WTC11 (cell line): ENCODE measurements around the gene OSBPL5. TPM values are rescaled to one million over a fixed set of nuclear protein-coding genes. Genes with fewer than 3 reads are reported as not detected.

Source experiments
- ATAC-seq: fragments of 200-7000 bp; cut with Tn5 transposase; 2 replicates; pipeline ENCODE4 v1.10.0; 2021; ENCODE audit warnings: mild to moderate bottlenecking, moderate library complexity
- CTCF ChIA-PET: fragments of 300-600 bp; sonication (Branson Sonifier 250); formaldehyde crosslinking; loops from one replicate; lab custom pipeline; 2021; ENCODE audit warnings: antibody characterized with exemption; lab: Charles Lee
- POLR2A ChIA-PET: fragments of 350-600 bp; sonication (Branson Sonifier 250); formaldehyde crosslinking; loops from one replicate; lab custom pipeline; 2021; ENCODE audit warnings: antibody characterized with exemption; lab: Charles Lee
- DNase-seq: peaks from one replicate; pipeline ENCODE4 v3.0.0; 2021; ENCODE audit warnings: low spot score
- H3K27ac Mint-ChIP-seq: 2 replicates; pipeline ENCODE4 v1.8.0; 2021; ENCODE audit warnings: mixed read lengths
- H3K27me3 Mint-ChIP-seq: 2 replicates; pipeline ENCODE4 v1.8.0; 2021; ENCODE audit warnings: low read depth, mild to moderate bottlenecking, moderate library complexity, mixed read lengths
- H3K36me3 Mint-ChIP-seq: 2 replicates; pipeline ENCODE4 v1.8.0; 2021; ENCODE audit warnings: mixed read lengths
- H3K4me1 Mint-ChIP-seq: 2 replicates; pipeline ENCODE4 v1.8.0; 2022; ENCODE audit warnings: mixed read lengths
- H3K4me3 Mint-ChIP-seq: 2 replicates; pipeline ENCODE4 v1.8.0; 2021; ENCODE audit warnings: mild to moderate bottlenecking, moderate library complexity, mixed read lengths
- H3K9me3 Mint-ChIP-seq: 2 replicates; pipeline ENCODE4 v1.8.0; 2021; ENCODE audit warnings: mixed read lengths
- ETV6 ChIP-seq: sonication (generic); formaldehyde crosslinking; IDR thresholded peaks from 2 replicates; pipeline ENCODE4 v1.8.1; 2022; ENCODE audit warnings: mild to moderate bottlenecking, missing genetic modification reagents
- GABPB1 ChIP-seq: sonication (generic); formaldehyde crosslinking; IDR thresholded peaks from 2 replicates; pipeline ENCODE4 v1.8.1; 2023; ENCODE audit warnings: mild to moderate bottlenecking, missing genetic modification reagents
- GRHL2 ChIP-seq: fragments of 250-450 bp; sonication (Bioruptor Pico); IDR thresholded peaks from 2 replicates; pipeline ENCODE4 v1.8.0; 2022; ENCODE audit warnings: mild to moderate bottlenecking, moderate library complexity; ENCODE audit not compliant: insufficient replicate concordance, severe bottlenecking
- NR1H2 ChIP-seq: sonication (generic); formaldehyde crosslinking; IDR thresholded peaks from 2 replicates; pipeline ENCODE4 v1.9.0; 2021; ENCODE audit warnings: mild to moderate bottlenecking, moderate library complexity, missing genetic modification reagents
- total RNA-seq: library from RNA; stranded (reverse); gene quantifications from 3 replicates; pipeline ENCODE4 v1.2.3, GENCODE V29; 2021
- TF ChIP-seq, protein P1 (sequence below): sonication (generic); formaldehyde crosslinking; IDR thresholded peaks from 2 replicates; pipeline ENCODE4 v1.8.0; 2022; ENCODE audit warnings: mild to moderate bottlenecking, missing genetic modification reagents
- TF ChIP-seq, protein P2 (sequence below): sonication (generic); formaldehyde crosslinking; IDR thresholded peaks from 2 replicates; pipeline ENCODE4 v1.8.0; 2022; ENCODE audit warnings: mild to moderate bottlenecking, missing genetic modification reagents
- TF ChIP-seq, protein P3 (sequence below): fragments of 250-450 bp; sonication (Bioruptor Pico); IDR thresholded peaks from 2 replicates; pipeline ENCODE4 v2.1.2; 2022; ENCODE audit warnings: mild to moderate bottlenecking, moderate library complexity
- TF ChIP-seq, protein P4 (sequence below): sonication (generic); formaldehyde crosslinking; IDR thresholded peaks from 2 replicates; pipeline ENCODE4 v1.8.0; 2022; ENCODE audit warnings: mild to moderate bottlenecking, missing genetic modification reagents
- TF ChIP-seq, protein P5 (sequence below): sonication (generic); formaldehyde crosslinking; IDR thresholded peaks from 2 replicates; pipeline ENCODE4 v1.8.1; 2022; ENCODE audit warnings: mild to moderate bottlenecking, moderate library complexity, missing genetic modification reagents

OSBPL5 gene
- total RNA-seq, 1 experiment from 2014 or later = 17.7 TPM

- TF ChIP-seq, protein P1, sequence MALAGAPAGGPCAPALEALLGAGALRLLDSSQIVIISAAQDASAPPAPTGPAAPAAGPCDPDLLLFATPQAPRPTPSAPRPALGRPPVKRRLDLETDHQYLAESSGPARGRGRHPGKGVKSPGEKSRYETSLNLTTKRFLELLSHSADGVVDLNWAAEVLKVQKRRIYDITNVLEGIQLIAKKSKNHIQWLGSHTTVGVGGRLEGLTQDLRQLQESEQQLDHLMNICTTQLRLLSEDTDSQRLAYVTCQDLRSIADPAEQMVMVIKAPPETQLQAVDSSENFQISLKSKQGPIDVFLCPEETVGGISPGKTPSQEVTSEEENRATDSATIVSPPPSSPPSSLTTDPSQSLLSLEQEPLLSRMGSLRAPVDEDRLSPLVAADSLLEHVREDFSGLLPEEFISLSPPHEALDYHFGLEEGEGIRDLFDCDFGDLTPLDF (CRISPR knock-in tag) = no peak
Measured at GRCh38 chr11:3214420-3214699, 49.2 kb upstream of the OSBPL5 start (continued).

- CTCF ChIA-PET = interaction anchor here (0.6 to 1.3 kb wide), 3 partner anchors 10 to 103 kb away, joined by 3 to 4 read pairs (median 3); no protein-coding TSS in a partner anchor
- H3K27ac Mint-ChIP-seq = no peak overlapping the region
- no peaks in the 10 kb centered on the region; the same call in 1 of the 2 replicates for H3K36me3 Mint-ChIP-seq
- ATAC-seq = no peak
- H3K4me1 Mint-ChIP-seq = peaks cover 33% of the 10 kb centered on the region
- POLR2A ChIA-PET = no interaction called here
- peak overlapping the region; percentile 9; the same call in 1 of the 2 replicates for H3K4me3 Mint-ChIP-seq
- peaks cover 10% of the 10 kb centered on the region for H3K9me3 Mint-ChIP-seq
- TF ChIP-seq, protein P2, sequence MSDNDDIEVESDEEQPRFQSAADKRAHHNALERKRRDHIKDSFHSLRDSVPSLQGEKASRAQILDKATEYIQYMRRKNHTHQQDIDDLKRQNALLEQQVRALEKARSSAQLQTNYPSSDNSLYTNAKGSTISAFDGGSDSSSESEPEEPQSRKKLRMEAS (CRISPR knock-in tag) = no peak
- TF ChIP-seq GABPB1 (CRISPR knock-in tag) = no peak
- TF ChIP-seq, protein P3, sequence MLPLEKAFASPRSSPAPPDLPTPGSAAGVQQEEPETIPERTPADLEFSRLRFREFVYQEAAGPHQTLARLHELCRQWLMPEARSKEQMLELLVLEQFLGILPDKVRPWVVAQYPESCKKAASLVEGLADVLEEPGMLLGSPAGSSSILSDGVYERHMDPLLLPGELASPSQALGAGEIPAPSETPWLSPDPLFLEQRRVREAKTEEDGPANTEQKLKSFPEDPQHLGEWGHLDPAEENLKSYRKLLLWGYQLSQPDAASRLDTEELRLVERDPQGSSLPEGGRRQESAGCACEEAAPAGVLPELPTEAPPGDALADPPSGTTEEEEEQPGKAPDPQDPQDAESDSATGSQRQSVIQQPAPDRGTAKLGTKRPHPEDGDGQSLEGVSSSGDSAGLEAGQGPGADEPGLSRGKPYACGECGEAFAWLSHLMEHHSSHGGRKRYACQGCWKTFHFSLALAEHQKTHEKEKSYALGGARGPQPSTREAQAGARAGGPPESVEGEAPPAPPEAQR (CRISPR knock-in tag) = no peak
- TF ChIP-seq, protein P4, sequence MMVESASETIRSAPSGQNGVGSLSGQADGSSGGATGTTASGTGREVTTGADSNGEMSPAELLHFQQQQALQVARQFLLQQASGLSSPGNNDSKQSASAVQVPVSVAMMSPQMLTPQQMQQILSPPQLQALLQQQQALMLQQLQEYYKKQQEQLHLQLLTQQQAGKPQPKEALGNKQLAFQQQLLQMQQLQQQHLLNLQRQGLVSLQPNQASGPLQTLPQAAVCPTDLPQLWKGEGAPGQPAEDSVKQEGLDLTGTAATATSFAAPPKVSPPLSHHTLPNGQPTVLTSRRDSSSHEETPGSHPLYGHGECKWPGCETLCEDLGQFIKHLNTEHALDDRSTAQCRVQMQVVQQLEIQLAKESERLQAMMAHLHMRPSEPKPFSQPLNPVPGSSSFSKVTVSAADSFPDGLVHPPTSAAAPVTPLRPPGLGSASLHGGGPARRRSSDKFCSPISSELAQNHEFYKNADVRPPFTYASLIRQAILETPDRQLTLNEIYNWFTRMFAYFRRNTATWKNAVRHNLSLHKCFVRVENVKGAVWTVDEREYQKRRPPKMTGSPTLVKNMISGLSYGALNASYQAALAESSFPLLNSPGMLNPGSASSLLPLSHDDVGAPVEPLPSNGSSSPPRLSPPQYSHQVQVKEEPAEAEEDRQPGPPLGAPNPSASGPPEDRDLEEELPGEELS (CRISPR knock-in tag) = no peak
- no peaks in the 10 kb centered on the region; the same call in 1 of the 2 replicates for H3K27me3 Mint-ChIP-seq
- DNase-seq = peak; percentile 29
Measured at GRCh38 chr11:3213659-3214419, 48.7 kb upstream of the OSBPL5 start.

- ATAC-seq = no peak
- H3K36me3 Mint-ChIP-seq = no peaks in the 10 kb centered on the region; the same call in 1 of the 2 replicates
- peaks cover 6% of the 10 kb centered on the region for H3K9me3 Mint-ChIP-seq
- no peak overlapping the region for H3K4me3 Mint-ChIP-seq
- CTCF ChIA-PET = interaction anchor here (1.4 kb wide), 1 partner anchor 44 kb away, joined by 3 read pairs; the partner anchor contains the start of gene OSBPL5
- no peak for DNase-seq
- TF ChIP-seq GRHL2 (CRISPR knock-in tag) = no peak
- TF ChIP-seq, protein P5, sequence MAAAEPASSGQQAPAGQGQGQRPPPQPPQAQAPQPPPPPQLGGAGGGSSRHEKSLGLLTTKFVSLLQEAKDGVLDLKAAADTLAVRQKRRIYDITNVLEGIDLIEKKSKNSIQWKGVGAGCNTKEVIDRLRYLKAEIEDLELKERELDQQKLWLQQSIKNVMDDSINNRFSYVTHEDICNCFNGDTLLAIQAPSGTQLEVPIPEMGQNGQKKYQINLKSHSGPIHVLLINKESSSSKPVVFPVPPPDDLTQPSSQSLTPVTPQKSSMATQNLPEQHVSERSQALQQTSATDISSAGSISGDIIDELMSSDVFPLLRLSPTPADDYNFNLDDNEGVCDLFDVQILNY (CRISPR knock-in tag) = no peak
- TF ChIP-seq NR1H2 (CRISPR knock-in tag) = no peak
- TF ChIP-seq, protein P4 (CRISPR knock-in tag) = no peak
- TF ChIP-seq ETV6 (CRISPR knock-in tag) = no peak
- peaks cover 23% of the 10 kb centered on the region for H3K27me3 Mint-ChIP-seq
- POLR2A ChIA-PET = no interaction called here
- H3K27ac Mint-ChIP-seq = no peak overlapping the region
- H3K4me1 Mint-ChIP-seq = peaks cover 10% of the 10 kb centered on the region
Measured at GRCh38 chr11:3208272-3208671, 43.2 kb upstream of the OSBPL5 start.
